H1 (cell line): ENCODE data around the gene HOGA1. TPM values are rescaled to one million over a fixed set of nuclear protein-coding genes. Genes with fewer than 3 reads are reported as not detected.

ENCODE experiments used
- CTCF ChIA-PET: fragments of 300-600 bp; sonication (Branson Sonifier 250); formaldehyde crosslinking; loops from one replicate; lab custom pipeline; 2021; ENCODE audit not compliant: partially characterized antibody; lab: Charles Lee
- POLR2A ChIA-PET: fragments of 300-600 bp; sonication (Branson Sonifier 250); formaldehyde crosslinking; loops from one replicate; lab custom pipeline; 2021; ENCODE audit warnings: inconsistent platforms; ENCODE audit not compliant: partially characterized antibody; lab: Charles Lee
- DNase-seq, 2 experiments: peaks; one replicate each; pipeline versions ENCODE4 v3.0.0 to v3.0.0-alpha.2; 2010 to 2022; ENCODE audit warnings: low spot score in 2 of 2, low read depth in 1 of 2, mixed read lengths in 1 of 2
- FAIRE-seq: peaks from 2 replicates; lab custom pipeline; 2011; peaks lifted over from hg19 to GRCh38; lab: Jason Lieb, UNC
- H2AFZ ChIP-seq: 2 replicates; pipeline ENCODE4 v1.8.1; 2012; ENCODE audit warnings: low read length, inconsistent platforms
- H2AK5ac ChIP-seq: 2 replicates; pipeline ENCODE4 v1.6.1; 2013; ENCODE audit warnings: low read depth, low read length
- H2BK120ac ChIP-seq: replicated peaks from 2 replicates; pipeline ENCODE3; 2013; ENCODE audit warnings: low read depth, low read length, inconsistent platforms
- H2BK12ac ChIP-seq: 2 replicates; pipeline ENCODE4 v1.6.1; 2013; ENCODE audit warnings: low read depth, low read length
- H2BK15ac ChIP-seq: 2 replicates; pipeline ENCODE4 v1.6.1; 2013; ENCODE audit warnings: low read length
- H2BK20ac ChIP-seq: 2 replicates; pipeline ENCODE4 v1.6.1; 2013; ENCODE audit warnings: low read length
- H2BK5ac ChIP-seq: 2 replicates; pipeline ENCODE4 v1.6.1; 2013; ENCODE audit warnings: low read depth, low read length
- H3K14ac ChIP-seq: 2 replicates; pipeline ENCODE4 v1.6.1; 2013; ENCODE audit warnings: inconsistent platforms; ENCODE audit not compliant: insufficient read length
- H3K18ac ChIP-seq: 2 replicates; pipeline ENCODE4 v1.6.1; 2013; ENCODE audit warnings: low read length; ENCODE audit errors: extremely low read depth
- H3K23ac ChIP-seq: 2 replicates; pipeline ENCODE4 v1.6.1; 2013; ENCODE audit warnings: inconsistent platforms; ENCODE audit not compliant: insufficient read length
- H3K23me2 ChIP-seq: 2 replicates; pipeline ENCODE4 v1.6.1; 2013; ENCODE audit warnings: low read depth, low read length
- H3K27ac ChIP-seq: 2 replicates; pipeline ENCODE4 v1.6.1; 2011; ENCODE audit warnings: low read depth, low read length, inconsistent platforms
- H3K27me3 ChIP-seq, 4 experiments: replicated peaks in 1 of 4; 1 replicate in 1 of 4; 2 replicates in 3 of 4; pipeline versions ENCODE4 v1.6.1 to v1.8.1; 2011 to 2013; ENCODE audit warnings: low read length in 3 of 4, mild to moderate bottlenecking in 3 of 4, inconsistent platforms in 2 of 4, mixed read lengths in 2 of 4, moderate library complexity in 1 of 4; ENCODE audit not compliant: control insufficient read depth in 3 of 4, insufficient read depth in 3 of 4; ENCODE audit errors: extremely low read depth in 1 of 4
- H3K36me3 ChIP-seq, 4 experiments: 2 replicates each; pipeline versions ENCODE4 v1.6.1 to v1.8.1; 2011 to 2013; ENCODE audit warnings: mild to moderate bottlenecking in 4 of 4, low read length in 3 of 4, moderate library complexity in 2 of 4, control low read depth in 1 of 4, inconsistent platforms in 1 of 4; ENCODE audit not compliant: insufficient read depth in 4 of 4, control insufficient read depth in 2 of 4
- H3K4ac ChIP-seq: replicated peaks from 2 replicates; pipeline ENCODE3; 2013; ENCODE audit warnings: low read length, low read depth, mixed read lengths, inconsistent platforms; ENCODE audit not compliant: insufficient read length
- H3K4me1 ChIP-seq, 4 experiments: replicated peaks in 1 of 4; 1 replicate in 1 of 4; 2 replicates in 3 of 4; pipeline versions ENCODE4 v1.6.1 to v1.8.1; 2011 to 2013; ENCODE audit warnings: low read length in 3 of 4, inconsistent platforms in 2 of 4, mixed read lengths in 1 of 4; ENCODE audit not compliant: insufficient read depth in 4 of 4, control insufficient read depth in 3 of 4
- H3K4me2 ChIP-seq, 2 experiments: 2 replicates each; pipeline versions ENCODE4 v1.6.1 to v1.8.1; 2011 to 2013; ENCODE audit warnings: low read depth in 2 of 2, low read length in 2 of 2, control low read depth in 1 of 2, inconsistent platforms in 1 of 2, mild to moderate bottlenecking in 1 of 2; ENCODE audit not compliant: insufficient read depth in 1 of 2
- H3K4me3 ChIP-seq, 4 experiments: fragments of 200-600, 300-600 bp in 1 of 4; sonication (generic), shearing (Covaris generic), sonication (Bioruptor Twin) in 1 of 4; 2 replicates each; pipeline versions ENCODE4 v1.5.1 to v1.8.1; 2011 to 2016; ENCODE audit warnings: low read length in 4 of 4, low read depth in 3 of 4, control low read depth in 2 of 4, inconsistent platforms in 2 of 4, mild to moderate bottlenecking in 2 of 4, mixed read lengths in 1 of 4, moderate library complexity in 1 of 4; ENCODE audit not compliant: insufficient read depth in 2 of 4; ENCODE audit errors: extremely low read depth in 1 of 4
- H3K56ac ChIP-seq: replicated peaks from 2 replicates; pipeline ENCODE3; 2013; ENCODE audit warnings: low read depth, mild to moderate bottlenecking, mixed read lengths, low read length, inconsistent platforms; ENCODE audit not compliant: insufficient read length
- H3K79me1 ChIP-seq: 2 replicates; pipeline ENCODE4 v1.6.1; 2013; ENCODE audit warnings: low read depth, low read length, control low read depth
- H3K79me2 ChIP-seq, 2 experiments: 2 replicates each; pipeline versions ENCODE4 v1.6.1 to v1.8.1; 2012 to 2013; ENCODE audit warnings: low read length in 2 of 2, mild to moderate bottlenecking in 2 of 2, inconsistent platforms in 1 of 2; ENCODE audit not compliant: insufficient read depth in 2 of 2, control insufficient read depth in 1 of 2
- H3K9ac ChIP-seq, 4 experiments: replicated peaks in 1 of 4; 1 replicate in 1 of 4; 2 replicates in 3 of 4; pipeline versions ENCODE4 v1.6.1 to v1.8.1; 2011 to 2013; ENCODE audit warnings: low read depth in 3 of 4, low read length in 3 of 4, control low read depth in 2 of 4, mild to moderate bottlenecking in 2 of 4, moderate library complexity in 2 of 4, inconsistent platforms in 1 of 4; ENCODE audit errors: extremely low read depth in 1 of 4
- H3K9me3 ChIP-seq, 2 experiments: 2 replicates each; pipeline versions ENCODE4 v1.6.1 to v1.8.1; 2012 to 2013; ENCODE audit warnings: mild to moderate bottlenecking in 2 of 2, moderate library complexity in 2 of 2, control low read depth in 1 of 2, inconsistent platforms in 1 of 2, low read depth in 1 of 2, low read length in 1 of 2, mixed read lengths in 1 of 2; ENCODE audit not compliant: insufficient read depth in 2 of 2
- H4K20me1 ChIP-seq, 2 experiments: replicated peaks in 1 of 2; 2 replicates each; pipeline versions ENCODE3 to v1.8.1; 2011 to 2013; ENCODE audit warnings: inconsistent platforms in 2 of 2, low read length in 2 of 2, mild to moderate bottlenecking in 1 of 2; ENCODE audit not compliant: insufficient read depth in 2 of 2, control insufficient read depth in 1 of 2
- H4K5ac ChIP-seq: 2 replicates; pipeline ENCODE4 v1.6.1; 2013; ENCODE audit warnings: low read length, low read depth, mixed read lengths, inconsistent platforms; ENCODE audit not compliant: insufficient read length
- H4K8ac ChIP-seq: 2 replicates; pipeline ENCODE4 v1.8.0; 2013; ENCODE audit warnings: mild to moderate bottlenecking, moderate library complexity, low read length, inconsistent platforms; ENCODE audit not compliant: insufficient read depth; ENCODE audit errors: extremely low read depth
- H4K91ac ChIP-seq: replicated peaks from 2 replicates; pipeline ENCODE3; 2013; ENCODE audit warnings: low read length, mixed read lengths, inconsistent platforms; ENCODE audit not compliant: insufficient read length
- CHD2 ChIP-seq: IDR thresholded peaks from 2 replicates; pipeline ENCODE4 v1.6.1; 2012; ENCODE audit warnings: low read length, improper control_type of control experiment
- CTCF ChIP-seq, 3 experiments: IDR thresholded peaks; 1 replicate in 2 of 3; 2 replicates in 1 of 3; pipeline versions ENCODE4 v1.5.1 to v1.6.1; 2011; ENCODE audit warnings: low read length in 3 of 3, mild to moderate bottlenecking in 3 of 3, inconsistent platforms in 2 of 3, low read depth in 1 of 3, moderate library complexity in 1 of 3; ENCODE audit not compliant: insufficient read depth in 1 of 3; ENCODE audit errors: control extremely low read depth in 1 of 3
- EP300 ChIP-seq, 2 experiments: IDR thresholded peaks; 1 replicate in 1 of 2; 2 replicates in 1 of 2; pipeline ENCODE4 v1.6.1; 2011 to 2012; ENCODE audit warnings: low read depth in 2 of 2, low read length in 2 of 2, mild to moderate bottlenecking in 2 of 2, borderline replicate concordance in 1 of 2, inconsistent platforms in 1 of 2, moderate library complexity in 1 of 2
- SP2 ChIP-seq: IDR thresholded peaks from 2 replicates; pipeline ENCODE4 v1.6.1; 2012; ENCODE audit warnings: mild to moderate bottlenecking, low read length, inconsistent platforms
- SP4 ChIP-seq: IDR thresholded peaks from 2 replicates; pipeline ENCODE4 v1.6.1; 2012; ENCODE audit warnings: low read length, inconsistent platforms
- SRF ChIP-seq: IDR thresholded peaks from 2 replicates; pipeline ENCODE4 v1.6.1; 2011; ENCODE audit warnings: mild to moderate bottlenecking, low read depth, low read length, moderate library complexity
- TAF1 ChIP-seq: IDR thresholded peaks from 2 replicates; pipeline ENCODE4 v1.6.1; 2011; ENCODE audit warnings: mild to moderate bottlenecking, low read depth, low read length
- TBP ChIP-seq: IDR thresholded peaks from 2 replicates; pipeline ENCODE4 v1.6.1; 2011; ENCODE audit warnings: low read depth, low read length, improper control_type of control experiment
- YY1 ChIP-seq: IDR thresholded peaks from 2 replicates; pipeline ENCODE4 v1.6.1; 2011; ENCODE audit warnings: low read depth, mild to moderate bottlenecking, low read length
- WGBS, 2 experiments: shearing (Covaris generic) in 1 of 2; methylation state at CpG; one replicate each; pipeline versions ENCODE4 v1.1.6 to v1.1.7; 2013 to 2015; ENCODE audit warnings: low lambda C conversion rate in 2 of 2, mixed read lengths in 2 of 2, inconsistent platforms in 1 of 2, low coverage in 1 of 2, missing lambda C conversion rate in 1 of 2; ENCODE audit not compliant: insufficient replicate concordance in 2 of 2, insufficient coverage in 1 of 2, insufficient read length in 1 of 2; ENCODE audit errors: extremely low coverage in 1 of 2, missing lambda C conversion rate in 1 of 2; 5-methylcytosine and 5-hydroxymethylcytosine counted together
- polyA plus RNA-seq, 7 experiments: library from polyadenylated mRNA; depleted of rRNA in 3 of 7; stranded (reverse) in 5 of 7; unstranded in 2 of 7; fragments of >200 nt in 5 of 7; fragments of 200-250 nt in 2 of 7; gene quantifications; 1 replicate in 5 of 7; 2 replicates in 1 of 7; 4 replicates in 1 of 7; pipeline versions ENCODE4 v1.2.1 to v1.2.3, GENCODE V29; 2011 to 2013; ENCODE audit warnings: missing spikeins in 2 of 7, mixed read lengths in 2 of 7
- total RNA-seq: library from RNA; stranded (reverse); fragmentation: NEBNext Ultra II Directional; extraction: Animal tissue kit (Norgen Biotek cat#: 25700); gene quantifications from 2 replicates; pipeline ENCODE4 v1.2.1, GENCODE V29; 2021

The HOGA1 gene
- total and polyA plus RNA-seq, 2 of the 8 experiments (the other 6 are each of a cell fraction or from before 2014, with no cell fraction given), result 0.28 to 1.00 TPM

GRCh38 chr10:97540669-97541500 is 43.3 kb upstream of the HOGA1 start:
- Histone ChIP-seq H2BK12ac (peak overlapping the region; percentile 82; the same call in 1 of the 2 replicates), H3K4ac (peak overlapping the region; percentile 88), H3K9ac (no peak overlapping the region), H3K79me1 (peaks cover 2% of the 10 kb centered on the region; the same call in 1 of the 2 replicates), H3K18ac (no peak overlapping the region), H4K8ac (no peak overlapping the region), H4K91ac (no peak overlapping the region), H3K23ac (no peak overlapping the region), H3K36me3 (no peaks in the 10 kb centered on the region), H3K9me3 (no peaks in the 10 kb centered on the region), H2BK20ac (no peak overlapping the region; the same call in 1 of the 2 replicates), H2AFZ (no peak overlapping the region), H3K4me3 (no peak overlapping the region), H2BK5ac (peak overlapping the region; percentile 6; the same call in 1 of the 2 replicates), H3K14ac (no peak overlapping the region), H2AK5ac (no peak overlapping the region), H3K27ac (no peak overlapping the region), H3K27me3 (no peaks in the 10 kb centered on the region), H3K56ac (no peak overlapping the region), H4K5ac (no peak overlapping the region), H2BK15ac (peak overlapping the region; percentile 89; the same call in 1 of the 2 replicates), H4K20me1 (no peaks in the 10 kb centered on the region), H3K4me1 (peaks cover 0 to 21% (median 8%) of the 10 kb centered on the region in 4 experiments; a peak in 6 of 7 replicates), H3K23me2 (no peaks in the 10 kb centered on the region), H3K4me2 (no peak overlapping the region), H2BK120ac (no peak overlapping the region), H3K79me2 (peaks cover 0 to 6% of the 10 kb centered on the region in 2 experiments; a peak in 1 of 4 replicates)
- ChIA-PET POLR2A (interaction anchor here (1.1 to 2.0 kb wide), 5 partner anchors 9 to 86 kb away, joined by 3 to 12 read pairs (median 4); no protein-coding TSS in a partner anchor), CTCF (interaction anchor here (0.8 to 14.7 kb wide), 15 partner anchors 12 to 161 kb away, joined by 3 to 388 read pairs (median 5); partner anchors contain the start of gene ANKRD2)
- FAIRE-seq, result no peak
- no peak for DNase-seq
- 90% methylated on average over 14 of the region's 14 CpGs; no CpG with 5 or more reads in 1 of the 2 experiments for WGBS, 2 experiments
- TF ChIP-seq YY1 (no peak), CHD2 (no peak), TAF1 (no peak), SP2 (no peak), EP300 (IDR thresholded peaks at IDR 0.05; ENCODE audit: borderline replicate concordance in 1 of 2, low read depth in 2 of 2, low read length in 2 of 2) (no peak), CTCF (IDR thresholded peaks at IDR 0.05; ENCODE audit: control extremely low read depth in 1 of 3, insufficient read depth in 1 of 3, low read depth in 1 of 3, low read length in 3 of 3) (peak; percentile 53 to 67 (median 57)), TBP (no peak), SRF (no peak), SP4 (no peak)
